ENCODE results near the gene ADSS1. TPM values are rescaled to one million over a fixed set of nuclear protein-coding genes. Genes with fewer than 3 reads are reported as not detected.

The ADSS1 gene
- total RNA-seq, 1 donor from 2014 or later = 2.8 TPM

GRCh38 chr14:104768437-104769323 is 44.7 kb downstream of the ADSS1 start:
- peak; percentile 46 for DNase-seq (ENCODE audit: low read depth)

GRCh38 chr14:104769324-104770071 is 45.5 kb downstream of the ADSS1 start:
- DNase-seq (ENCODE audit: low read depth) = no peak

DNA sequence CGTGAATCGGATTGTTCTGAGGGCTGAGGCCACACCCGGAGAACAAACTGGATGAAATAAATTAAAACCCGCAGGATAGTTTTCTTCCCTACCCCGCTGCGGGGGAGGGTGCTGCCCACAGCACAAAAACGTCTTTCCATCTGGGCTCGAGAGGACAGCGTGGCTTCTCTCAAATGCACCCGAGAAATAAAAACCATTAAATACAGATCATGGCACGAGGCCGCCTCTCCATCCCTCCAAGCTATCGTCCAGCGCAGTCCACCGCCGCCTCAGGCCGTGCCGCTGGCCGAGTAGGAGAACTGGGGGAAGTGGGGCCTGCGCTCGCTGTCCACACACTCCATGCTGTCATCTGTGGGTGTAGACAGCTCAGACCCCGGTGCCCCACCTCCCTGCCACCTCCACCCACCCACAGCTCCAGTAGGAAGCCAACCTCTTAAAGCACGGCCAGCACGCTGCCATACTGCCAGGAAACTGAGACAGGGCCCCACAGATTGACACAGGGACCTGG is 46.1 kb downstream of the ADSS1 start:
- no peak for DNase-seq (ENCODE audit: low read depth)

DNA sequence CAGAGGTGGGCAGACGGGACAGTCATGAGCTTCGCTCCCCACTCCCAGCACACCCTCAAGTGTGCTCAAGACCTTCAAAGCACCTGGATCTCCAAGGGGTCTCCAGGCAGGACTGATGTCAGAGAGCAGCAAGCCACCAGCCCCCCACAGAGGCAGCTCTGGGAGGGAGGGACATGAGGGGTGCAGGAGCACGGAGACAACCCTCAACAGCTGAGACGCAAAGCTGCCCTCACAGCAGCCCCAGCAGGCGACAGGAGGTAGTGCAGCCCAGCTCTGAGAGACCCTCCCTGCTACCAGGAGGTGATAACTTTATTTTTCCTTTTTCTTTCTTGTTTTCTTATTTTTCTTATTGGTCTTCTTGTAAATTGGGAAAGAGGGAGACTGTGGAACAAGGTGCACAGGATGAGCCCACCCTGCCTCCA is 46.8 kb downstream of the ADSS1 start:
- DNase-seq (ENCODE audit: low read depth) = no peak

DNA sequence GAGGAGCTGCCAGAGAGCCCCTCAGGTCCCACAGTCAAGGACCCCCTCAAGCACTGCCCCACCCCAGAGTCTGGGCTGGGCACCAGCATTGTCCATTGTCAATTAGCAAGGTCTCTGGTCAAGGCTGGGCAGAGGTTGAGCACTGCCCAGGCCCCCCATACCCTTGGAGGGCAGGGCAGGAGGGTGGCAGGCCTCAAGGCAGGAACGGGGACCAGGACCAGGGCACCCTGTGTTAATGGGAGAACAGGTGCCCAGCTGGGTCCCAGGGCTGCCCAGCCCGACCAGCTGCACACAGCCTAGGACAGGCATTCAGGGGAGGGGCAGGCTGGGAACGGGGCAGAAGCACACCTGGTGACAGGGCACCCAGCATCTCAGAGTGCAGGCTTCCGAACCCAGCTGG is 47.3 kb downstream of the ADSS1 start:
- DNase-seq (ENCODE audit: low read depth) = no peak

GRCh38 chr14:104771918-104772706 is 48.1 kb downstream of the ADSS1 start:
- no peak for DNase-seq (ENCODE audit: low read depth)

GRCh38 chr14:104772707-104773504 is 48.9 kb downstream of the ADSS1 start:
- no peak for DNase-seq (ENCODE audit: low read depth)

DNA sequence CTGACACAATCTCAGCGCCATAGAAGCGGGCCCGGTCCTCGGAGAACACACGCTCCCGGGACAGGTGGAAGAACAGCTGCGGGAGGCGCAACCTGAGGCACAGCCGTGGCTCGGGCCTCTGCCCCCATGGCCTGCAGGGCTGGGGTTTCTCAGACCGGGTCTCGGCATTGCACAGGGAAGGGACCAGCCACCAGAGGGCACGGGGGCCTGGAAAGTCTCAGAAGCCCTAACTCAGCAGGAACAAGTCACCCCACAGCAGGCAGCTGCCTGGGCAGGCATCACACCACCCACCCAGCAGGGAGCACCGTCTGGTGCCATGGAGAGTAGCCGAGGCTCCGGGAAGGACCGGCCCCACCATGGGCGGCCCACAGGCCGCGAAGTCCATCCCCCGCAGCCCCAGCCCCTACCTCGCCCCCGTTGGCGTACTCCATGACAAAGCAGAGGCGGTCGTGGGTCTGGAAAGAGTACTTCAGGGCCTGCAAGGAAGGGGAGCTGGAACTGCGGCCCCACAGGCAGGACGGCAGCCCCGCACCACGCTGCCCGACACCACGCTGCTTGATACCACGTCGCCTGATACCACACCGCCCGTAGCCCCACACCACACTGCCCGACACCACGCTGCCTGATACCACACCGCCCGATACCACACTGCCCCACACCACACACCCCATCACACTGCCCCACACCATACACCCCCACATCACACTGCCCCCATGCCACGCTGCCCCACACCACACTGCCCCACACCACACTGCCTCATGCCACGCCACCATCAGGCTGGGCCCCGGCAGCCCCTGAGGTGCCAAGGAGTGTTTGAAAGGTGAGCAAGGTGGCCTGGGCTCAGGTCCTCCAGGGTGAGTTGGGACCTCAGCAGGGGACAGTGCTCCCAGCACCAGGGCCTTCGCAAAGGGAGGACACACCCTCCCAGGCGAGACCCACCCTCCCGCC is 49.8 kb downstream of the ADSS1 start:
- DNase-seq (ENCODE audit: low read depth) = no peak

DNA sequence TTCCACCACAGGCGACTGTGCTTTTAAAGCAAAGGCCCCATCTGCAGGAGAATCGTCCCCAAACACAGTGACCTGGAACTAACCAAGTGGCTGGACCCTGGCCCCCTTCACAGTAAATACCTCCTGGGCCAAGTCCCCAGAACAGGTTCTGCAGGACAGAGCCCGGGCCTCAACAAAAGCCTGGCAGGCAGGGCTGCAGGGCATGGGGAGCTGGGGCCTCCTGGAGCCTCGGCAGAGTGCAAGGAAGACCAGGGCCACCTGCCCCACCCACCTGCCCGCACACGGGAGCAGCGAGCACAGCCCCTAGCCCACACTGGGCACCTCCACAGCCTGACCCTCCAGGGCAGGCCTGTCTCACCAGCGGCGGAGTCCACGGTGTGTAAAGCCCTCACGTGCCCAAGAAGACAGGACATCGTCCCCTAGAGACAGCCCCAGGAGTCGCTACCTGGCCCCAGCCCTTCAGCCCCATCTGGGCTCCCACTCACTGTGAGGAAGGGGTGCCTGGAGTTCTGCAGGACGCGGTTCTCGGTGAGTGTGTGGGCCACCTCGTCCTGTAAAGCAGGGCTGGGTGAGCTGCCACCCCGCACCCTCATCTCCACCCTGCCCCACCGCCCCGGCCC is 50.5 kb downstream of the ADSS1 start:
- no peak for DNase-seq (ENCODE audit: low read depth)

- no peak for DNase-seq (ENCODE audit: low read depth)
These were observed 51.1 kb downstream of the ADSS1 start for GRCh38 chr14:104775073-104775489.

DNA sequence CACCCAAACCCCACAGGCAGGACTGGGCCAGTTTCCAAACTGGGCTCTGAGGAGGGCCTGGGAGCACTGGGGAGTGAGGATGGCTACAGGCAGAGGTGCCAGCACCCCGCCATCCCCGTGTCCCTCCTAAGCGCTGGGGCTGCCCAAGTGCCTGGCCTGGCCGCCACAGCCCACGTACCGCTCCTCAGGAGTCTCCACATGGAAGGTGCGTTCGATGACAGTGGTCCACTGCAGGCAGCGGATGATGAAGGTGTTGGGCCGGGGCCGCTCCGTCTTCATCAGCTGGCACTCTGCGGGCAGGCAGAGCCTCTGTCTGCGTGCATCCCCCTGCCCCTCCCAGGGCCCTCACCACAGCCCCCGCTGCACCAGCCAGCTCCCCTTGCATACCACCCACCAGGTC is 52.5 kb downstream of the ADSS1 start:
- no peak for DNase-seq (ENCODE audit: low read depth)

DNA sequence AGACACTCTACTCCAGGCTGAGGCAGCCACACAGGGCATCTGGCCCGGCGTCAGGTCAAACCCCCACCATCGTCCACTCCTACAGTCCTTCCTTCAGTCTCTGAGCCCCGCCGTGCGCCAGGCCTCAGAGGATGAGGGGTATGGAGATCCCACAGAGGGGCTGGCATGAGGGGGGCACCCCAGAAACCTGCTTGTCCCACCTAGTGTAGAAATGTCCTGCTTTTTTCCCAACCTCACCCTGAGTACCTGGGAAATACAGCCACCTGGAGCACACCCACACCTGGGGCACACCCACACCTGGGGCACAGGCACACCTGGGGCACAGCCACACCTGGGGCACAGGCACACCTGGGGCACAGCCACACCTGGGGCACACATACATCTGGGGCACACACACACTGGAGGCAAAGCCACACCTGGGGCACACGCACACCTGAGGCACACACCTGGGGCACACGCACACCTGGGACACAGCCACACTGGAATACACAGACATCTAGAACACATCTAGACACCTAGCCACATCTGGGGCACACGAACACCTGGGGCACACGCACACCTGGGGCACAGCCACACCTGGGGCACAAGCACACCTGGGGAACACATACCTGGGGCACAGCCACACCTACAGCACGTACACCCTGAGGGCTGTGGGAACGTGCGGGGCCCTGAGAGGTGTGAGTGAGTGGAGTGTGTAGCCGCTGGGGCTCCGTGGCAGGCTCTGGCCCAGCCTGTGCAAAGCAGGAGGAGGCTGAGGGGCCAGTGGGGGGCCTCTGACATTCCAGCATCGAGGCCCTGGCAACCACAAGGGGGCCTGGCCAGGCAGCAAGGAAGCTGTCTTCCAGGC is 53.2 kb downstream of the ADSS1 start:
- DNase-seq (ENCODE audit: low read depth) = no peak

GRCh38 chr14:104777808-104778249 is 53.8 kb downstream of the ADSS1 start:
- DNase-seq (ENCODE audit: low read depth) = no peak

GRCh38 chr14:104778694-104779331 is 54.8 kb downstream of the ADSS1 start:
- DNase-seq (ENCODE audit: low read depth) = no peak

DNA sequence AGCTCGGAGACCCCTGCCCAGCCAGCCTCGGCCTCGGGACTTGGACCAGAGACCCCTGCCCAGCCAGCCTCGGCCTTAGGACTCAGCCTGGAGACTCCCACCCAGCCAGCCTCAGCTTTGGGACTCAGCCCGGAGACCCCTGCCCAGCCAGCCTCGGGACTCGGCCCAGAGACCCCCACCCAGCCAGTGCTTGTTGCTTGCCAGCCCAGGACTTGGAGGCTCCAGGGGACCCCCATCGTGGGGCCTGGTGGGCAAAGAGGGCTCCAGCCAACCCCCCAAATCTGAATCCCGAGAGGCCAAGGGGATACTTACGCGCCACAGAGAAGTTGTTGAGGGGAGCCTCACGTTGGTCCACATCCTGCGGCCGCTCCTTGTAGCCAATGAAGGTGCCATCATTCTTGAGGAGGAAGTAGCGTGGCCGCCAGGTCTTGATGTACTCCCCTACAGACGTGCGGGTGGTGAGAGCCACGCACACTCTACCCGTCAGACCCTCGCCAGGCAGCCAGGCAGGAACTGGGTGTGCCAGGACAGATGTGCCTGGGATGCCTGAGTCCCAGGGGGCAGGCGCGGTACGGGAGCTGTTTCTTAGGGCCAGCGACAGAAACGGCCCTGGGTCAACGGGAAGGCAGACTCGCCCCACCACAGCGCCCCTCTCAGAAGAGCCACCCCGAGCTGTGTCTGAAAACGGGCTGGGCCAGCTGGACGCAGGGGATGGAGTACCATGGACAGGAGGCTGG is 55.9 kb downstream of the ADSS1 start:
- no peak for DNase-seq (ENCODE audit: low read depth)

DNA sequence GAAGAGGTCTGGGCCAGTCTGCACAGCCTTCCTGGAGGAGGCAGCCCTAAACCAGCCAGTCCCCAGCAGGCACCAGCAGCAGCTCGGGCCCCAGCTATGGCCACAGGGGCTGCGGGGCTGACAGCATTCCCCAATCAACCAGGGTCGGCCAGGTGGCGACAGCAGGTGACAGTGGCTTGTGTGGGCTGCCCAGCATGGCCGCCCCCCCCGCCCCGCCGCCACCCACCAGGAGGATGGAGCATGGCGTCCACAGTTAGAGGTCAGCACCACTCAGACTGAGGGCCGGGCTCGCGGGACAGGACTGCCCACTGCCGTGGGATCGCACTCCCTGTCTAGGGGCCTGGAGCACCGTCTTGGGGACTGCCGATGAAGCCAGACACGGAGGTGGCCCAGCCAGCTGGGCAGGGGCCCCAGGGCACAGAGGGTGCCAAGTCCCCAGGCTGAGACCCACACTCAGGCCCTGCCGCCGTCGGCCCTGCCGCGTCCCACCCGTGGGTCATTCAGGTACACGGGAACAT is 56.5 kb downstream of the ADSS1 start:
- DNase-seq (ENCODE audit: low read depth) = no peak
